ENCODE results near the gene NFAT5.
"Not testable (repeated sequence)": the region's sequence is repeated elsewhere in the genome, so short reads cannot be mapped to it uniquely, and the experiment has no call there.

The NFAT5 gene

DNA sequence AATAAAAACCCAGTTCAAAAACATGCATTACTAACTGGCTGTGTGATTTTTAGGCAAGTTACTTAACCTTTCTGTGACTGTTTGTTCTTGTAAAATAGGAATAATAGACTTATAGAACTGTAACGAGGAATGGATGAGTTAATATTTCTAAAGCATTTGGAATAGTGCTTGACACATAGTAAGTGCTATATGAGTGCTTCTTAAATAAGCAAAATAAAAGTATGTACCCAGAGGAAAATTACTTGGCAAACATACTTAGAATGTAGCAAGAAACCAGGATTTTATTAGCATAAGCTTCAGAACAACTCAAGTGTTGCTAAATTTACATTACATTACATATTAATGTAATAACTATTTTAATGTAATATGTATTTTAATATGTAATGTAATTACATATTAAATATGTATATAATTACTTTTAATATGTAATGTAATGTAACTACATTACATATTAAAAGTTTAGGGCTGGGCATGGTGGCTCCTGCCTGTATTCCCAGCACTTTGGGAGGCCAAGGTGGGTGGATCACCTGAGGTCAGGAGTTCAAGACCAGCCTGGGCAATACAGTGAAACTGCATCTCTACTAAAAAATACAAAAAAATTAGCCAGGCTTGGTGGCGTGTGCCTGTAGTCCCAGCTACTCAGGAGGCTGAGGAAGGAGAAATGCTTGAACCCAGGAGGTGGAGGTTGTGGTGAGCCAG is 14.2 kb downstream of the NFAT5 start:
- no peak for DNase-seq (ENCODE audit: extremely low read depth, low read depth)
- TF ChIP-seq, protein P1, sequence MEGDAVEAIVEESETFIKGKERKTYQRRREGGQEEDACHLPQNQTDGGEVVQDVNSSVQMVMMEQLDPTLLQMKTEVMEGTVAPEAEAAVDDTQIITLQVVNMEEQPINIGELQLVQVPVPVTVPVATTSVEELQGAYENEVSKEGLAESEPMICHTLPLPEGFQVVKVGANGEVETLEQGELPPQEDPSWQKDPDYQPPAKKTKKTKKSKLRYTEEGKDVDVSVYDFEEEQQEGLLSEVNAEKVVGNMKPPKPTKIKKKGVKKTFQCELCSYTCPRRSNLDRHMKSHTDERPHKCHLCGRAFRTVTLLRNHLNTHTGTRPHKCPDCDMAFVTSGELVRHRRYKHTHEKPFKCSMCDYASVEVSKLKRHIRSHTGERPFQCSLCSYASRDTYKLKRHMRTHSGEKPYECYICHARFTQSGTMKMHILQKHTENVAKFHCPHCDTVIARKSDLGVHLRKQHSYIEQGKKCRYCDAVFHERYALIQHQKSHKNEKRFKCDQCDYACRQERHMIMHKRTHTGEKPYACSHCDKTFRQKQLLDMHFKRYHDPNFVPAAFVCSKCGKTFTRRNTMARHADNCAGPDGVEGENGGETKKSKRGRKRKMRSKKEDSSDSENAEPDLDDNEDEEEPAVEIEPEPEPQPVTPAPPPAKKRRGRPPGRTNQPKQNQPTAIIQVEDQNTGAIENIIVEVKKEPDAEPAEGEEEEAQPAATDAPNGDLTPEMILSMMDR (IDR thresholded peaks at IDR 0.05; ENCODE audit: low read depth, low read length, missing control alignments) = no peak
- H3K4me3 ChIP-seq (replicated peaks; ENCODE audit: low read depth, low read length) = no peak overlapping the region

DNA sequence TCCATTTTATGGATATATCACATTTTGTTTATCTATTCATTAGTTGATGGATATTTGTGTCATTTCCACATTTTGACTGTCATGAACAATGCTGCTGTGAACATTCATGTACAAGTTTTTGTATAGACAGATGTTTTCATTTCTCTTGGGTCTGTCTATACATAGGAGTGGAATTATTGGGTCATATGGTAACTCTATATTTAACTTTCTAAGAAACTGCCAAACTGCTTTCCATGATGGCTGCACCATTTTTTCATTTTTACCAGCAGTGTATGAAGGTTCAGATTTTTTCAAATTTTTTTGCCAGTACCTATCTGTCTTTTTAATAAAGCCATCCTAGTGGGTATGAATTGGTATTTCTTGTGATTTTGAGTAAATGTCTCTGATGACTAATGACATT is 15.5 kb downstream of the NFAT5 start:
- no peak overlapping the region for H3K4me3 ChIP-seq (replicated peaks; ENCODE audit: low read depth, low read length)
- TF ChIP-seq, protein P1 (IDR thresholded peaks at IDR 0.05; ENCODE audit: low read depth, low read length, missing control alignments) = no peak
- no peak for DNase-seq (ENCODE audit: extremely low read depth, low read depth)

DNA sequence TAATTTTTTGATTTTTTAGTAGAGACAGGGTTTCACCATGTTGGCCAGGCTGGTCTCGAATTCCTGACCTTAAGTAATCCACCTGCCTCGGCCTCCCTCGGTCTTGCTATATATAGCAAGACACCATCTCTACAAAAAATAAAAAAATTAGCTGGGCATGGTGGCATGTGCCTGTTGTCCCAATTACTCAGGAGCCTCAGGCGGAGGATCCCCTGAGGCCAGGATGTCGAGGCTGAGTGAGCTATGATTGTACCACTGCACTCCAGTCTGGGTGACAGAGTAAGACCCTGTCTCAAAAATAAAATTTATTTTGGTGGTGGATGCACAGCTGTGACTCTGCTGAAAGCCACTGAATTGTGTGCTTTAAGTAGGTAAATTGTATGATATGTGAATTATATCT is 18.7 kb downstream of the NFAT5 start:
- not testable (repeated sequence) for H3K4me3 ChIP-seq (replicated peaks; ENCODE audit: low read depth, low read length)

DNA sequence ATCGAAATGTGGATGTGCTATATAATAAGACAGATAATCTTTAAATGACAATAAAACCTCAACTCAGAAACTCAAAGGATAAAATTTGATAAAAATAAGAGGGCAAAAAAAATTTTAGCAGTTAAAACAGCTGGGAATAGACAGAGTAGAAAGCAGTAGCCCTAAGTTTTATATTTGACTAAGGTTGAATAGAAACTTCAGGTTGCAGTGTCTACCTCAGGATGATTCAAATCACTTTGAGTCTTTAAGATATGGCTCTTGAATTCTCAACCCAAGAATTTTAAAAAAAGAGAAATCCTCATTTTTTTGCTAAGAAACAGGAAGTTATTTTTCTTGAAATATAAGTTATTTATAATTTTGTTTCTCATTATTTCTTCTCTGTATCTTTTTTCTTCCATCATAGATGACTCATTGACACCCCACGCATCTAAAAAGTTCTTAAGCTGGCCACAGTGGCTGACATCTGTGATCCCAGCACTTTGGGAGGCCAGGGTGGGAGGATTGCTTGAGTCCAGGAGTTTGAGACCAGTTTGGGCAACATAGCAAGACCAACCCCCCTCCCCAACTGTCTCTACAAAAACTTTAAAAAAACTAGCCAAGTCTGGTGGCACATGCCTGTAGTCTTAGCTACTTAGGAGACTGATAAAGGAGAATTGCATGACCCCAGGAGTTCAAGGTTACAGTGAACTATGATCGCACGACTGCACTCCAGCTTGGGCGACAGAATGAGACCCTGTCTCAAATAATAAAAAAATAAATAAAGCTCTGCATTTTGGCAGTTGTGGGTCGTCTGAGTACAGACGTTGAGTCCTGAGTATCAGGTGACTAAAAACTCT is 23.9 kb downstream of the NFAT5 start:
- no peak for DNase-seq (ENCODE audit: extremely low read depth, low read depth)
- TF ChIP-seq, protein P1 (IDR thresholded peaks at IDR 0.05; ENCODE audit: low read depth, low read length, missing control alignments) = no peak
- H3K4me3 ChIP-seq (replicated peaks; ENCODE audit: low read depth, low read length) = no peak overlapping the region

More for the DNA sequence above, 18.7 kb downstream of the NFAT5 start:
- not testable (repeated sequence) for DNase-seq (ENCODE audit: extremely low read depth, low read depth)

DNA sequence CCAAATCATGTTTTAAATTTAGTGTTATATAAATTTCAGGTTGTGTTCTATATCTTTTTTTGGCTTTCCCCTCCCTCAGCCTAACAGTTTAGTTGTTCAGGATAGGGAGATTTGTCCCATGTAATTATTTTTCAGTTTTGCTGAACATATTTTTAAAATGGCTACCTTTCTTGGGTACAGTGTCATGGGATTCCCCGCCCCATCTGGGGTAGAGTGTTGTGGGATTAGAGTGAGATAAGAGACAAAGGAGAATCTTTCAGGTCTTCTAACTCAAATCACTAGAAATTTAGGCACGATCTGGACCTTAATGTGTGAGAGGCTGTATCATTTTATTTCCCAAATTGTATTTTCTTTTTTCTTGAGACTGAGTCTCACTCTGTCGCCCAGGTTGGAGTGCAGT is 24.8 kb downstream of the NFAT5 start:
- no peak overlapping the region for H3K4me3 ChIP-seq (replicated peaks; ENCODE audit: low read depth, low read length)
- DNase-seq (ENCODE audit: extremely low read depth, low read depth) = no peak
- TF ChIP-seq, protein P1 (IDR thresholded peaks at IDR 0.05; ENCODE audit: low read depth, low read length, missing control alignments) = no peak

DNA sequence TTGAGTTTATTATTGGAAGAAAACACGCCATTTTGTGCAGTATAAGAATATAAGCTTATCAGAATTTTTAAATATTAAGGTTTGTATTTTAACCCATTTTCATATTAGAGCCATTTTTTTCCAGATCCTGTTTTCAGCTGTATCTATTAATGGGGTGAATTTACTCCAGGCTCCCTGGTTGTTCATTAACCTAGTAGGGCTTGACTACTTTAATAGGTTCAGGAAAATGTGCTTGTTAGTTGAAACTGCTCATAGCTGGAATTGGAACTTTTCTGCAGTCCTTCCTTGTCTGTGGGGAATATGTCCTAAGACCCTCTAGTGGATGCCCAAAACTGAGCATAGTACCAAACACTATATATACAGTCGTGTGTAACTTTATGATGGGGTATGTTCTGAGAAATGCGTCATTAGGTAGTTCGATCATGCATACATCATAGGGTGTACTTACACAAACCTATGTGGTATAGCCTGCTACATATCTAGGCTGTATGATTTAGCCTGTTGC is 28.0 kb downstream of the NFAT5 start:
- DNase-seq (ENCODE audit: extremely low read depth, low read depth) = no peak

More for the DNA sequence above, 28.0 kb downstream of the NFAT5 start:
- H3K4me3 ChIP-seq (replicated peaks; ENCODE audit: low read depth, low read length) = no peak overlapping the region
- TF ChIP-seq, protein P1 (IDR thresholded peaks at IDR 0.05; ENCODE audit: low read depth, low read length, missing control alignments) = no peak
